Measurements from ENCODE around the gene SDHAF1.

GRCh38 chr19:35946203-35946602 lies 48.8 kb upstream of the SDHAF1 start:
- TF ChIP-seq CTCF (IDR thresholded peaks at IDR 0.05; ENCODE audit: borderline replicate concordance, extremely low read depth, low read length, poor library complexity, severe bottlenecking), result no peak
- no peak for TF ChIP-seq EZH2 (IDR thresholded peaks at IDR 0.05; ENCODE audit: borderline replicate concordance, low read depth, low read length, severe bottlenecking)
